ENCODE results near the gene PCP4.

GRCh38 chr21:39956586-39956985 lies 89.3 kb downstream of the PCP4 start:
- TF ChIP-seq CTCF (conservative IDR thresholded peaks at IDR 0.05; ENCODE audit: low read length) (no peak), EZH2phosphoT487 (IDR thresholded peaks at IDR 0.05; ENCODE audit: borderline replicate concordance) (no peak)

All from Loucy (cell line).